Measurements from ENCODE around the gene MGRN1.
A peak's percentile ranks its signal among the peaks of the same experiment; 100 is the strongest.

DNA sequence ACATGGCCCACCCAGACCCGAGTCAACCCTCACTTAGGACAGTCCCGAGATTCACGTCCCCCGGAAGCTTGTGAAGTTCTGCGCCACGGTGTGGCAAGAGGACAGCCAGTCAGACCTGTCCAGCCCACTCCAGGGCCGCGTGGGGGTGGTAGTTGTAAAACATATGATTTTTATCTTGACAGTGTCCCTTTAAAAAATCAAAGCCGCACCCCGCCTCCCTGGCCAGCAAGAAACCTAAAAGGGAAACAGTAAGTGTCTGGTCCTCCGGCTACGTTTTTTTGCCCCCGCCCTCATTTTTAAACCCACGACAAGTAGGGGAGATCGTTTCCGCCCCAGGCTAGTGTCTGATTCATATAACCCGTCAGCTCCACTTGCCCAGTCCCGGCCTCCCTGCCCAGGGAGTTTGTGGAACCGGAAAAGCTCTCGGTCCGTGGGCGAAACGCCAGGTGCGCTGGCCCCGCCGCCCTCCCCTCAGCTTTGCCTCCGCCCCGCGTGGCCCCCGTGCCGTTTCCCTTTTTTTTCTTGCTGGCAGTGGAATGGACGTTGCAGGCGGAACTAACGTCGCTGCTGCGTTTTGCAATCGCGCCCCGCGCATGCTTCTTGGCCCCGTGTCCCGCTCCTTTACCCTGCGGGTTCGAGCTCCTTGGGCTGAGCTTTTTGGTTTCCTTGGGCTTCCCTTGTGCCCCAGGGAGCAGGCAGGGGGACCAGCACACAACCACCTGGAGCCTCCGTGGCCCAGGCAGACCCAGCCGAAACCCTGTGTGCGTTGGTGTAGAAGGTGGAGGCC, 55.4 kb downstream of the MGRN1 start:
- TF ChIP-seq CTCF (IDR thresholded peaks at IDR 0.05) (no peak), EP300 (IDR thresholded peaks at IDR 0.05) (peak in 1 of 4 donors; percentile 18), POLR2AphosphoS5 (IDR thresholded peaks at IDR 0.05) (peak; percentile 9 to 32)

Measured in upper lobe of left lung (tissue), 4 donors.